HAP-1 (cell line): ENCODE results near the gene ADRA2C.

Source experiments
- DNase-seq, 2 experiments: peaks; one replicate each; pipeline ENCODE4 v3.0.0-alpha.2; 2016 to 2020; ENCODE audit warnings: low spot score in 2 of 2
- H3K27me3 ChIP-seq: fragments of 250-450 bp; sonication (Bioruptor Pico); 2 replicates; pipeline ENCODE4 v1.5.1; 2020; ENCODE audit warnings: low read depth, mild to moderate bottlenecking, moderate library complexity
- H3K36me3 ChIP-seq: fragments of 250-450 bp; sonication (Bioruptor Pico); replicated peaks from 2 replicates; pipeline ENCODE4 v1.5.1; 2020; ENCODE audit warnings: mild to moderate bottlenecking
- H3K4me1 ChIP-seq: fragments of 250-450 bp; sonication (Bioruptor Pico); 2 replicates; pipeline ENCODE4 v1.5.1; 2020; ENCODE audit warnings: mild to moderate bottlenecking
- H3K4me3 ChIP-seq: fragments of 250-450 bp; sonication (Bioruptor Pico); 2 replicates; pipeline ENCODE4 v1.5.1; 2020; ENCODE audit warnings: mild to moderate bottlenecking, moderate library complexity
- H3K9me3 ChIP-seq: fragments of 250-450 bp; sonication (Bioruptor Pico); 2 replicates; pipeline ENCODE4 v1.5.1; 2020; ENCODE audit warnings: mild to moderate bottlenecking, moderate library complexity
- in situ Hi-C: fragments of 300-500 bp; cut with MboI; formaldehyde crosslinking; loops from 3 replicates; pipeline ENCODE4 v1.14.3; 2020; ENCODE audit warnings: low sequenced_read_pairs, inconsistent platforms, mixed read lengths

ADRA2C gene

GRCh38 chr4:3725936-3726870 lies 40.0 kb upstream of the ADRA2C start:
- in situ Hi-C loops: no loop called here
- Histone ChIP-seq H3K9me3 (no peaks in the 10 kb centered on the region), H3K36me3 (no peaks in the 10 kb centered on the region), H3K27me3 (peaks cover 20% of the 10 kb centered on the region), H3K4me1 (no peaks in the 10 kb centered on the region), H3K4me3 (no peak overlapping the region)
- DNase-seq: no peak

- no peak for DNase-seq
- Histone ChIP-seq H3K27me3 (peaks cover 20% of the 10 kb centered on the region), H3K36me3 (no peaks in the 10 kb centered on the region), H3K9me3 (no peaks in the 10 kb centered on the region), H3K4me1 (no peaks in the 10 kb centered on the region), H3K4me3 (no peak overlapping the region)
- in situ Hi-C loops: no loop called here
Measured at GRCh38 chr4:3727847-3728469, 38.2 kb upstream of the ADRA2C start.

- in situ Hi-C loops: no loop called here
- Histone ChIP-seq H3K27me3 (peaks cover 15% of the 10 kb centered on the region), H3K36me3 (no peaks in the 10 kb centered on the region), H3K4me1 (no peaks in the 10 kb centered on the region), H3K9me3 (no peaks in the 10 kb centered on the region), H3K4me3 (no peak overlapping the region)
- no peak for DNase-seq
Measured at GRCh38 chr4:3729188-3729881, 36.9 kb upstream of the ADRA2C start.

- H3K9me3 ChIP-seq: no peaks in the 10 kb centered on the region
- in situ Hi-C loops: no loop called here
- no peak overlapping the region for H3K4me3 ChIP-seq
- no peaks in the 10 kb centered on the region for H3K36me3 ChIP-seq
- H3K4me1 ChIP-seq: no peaks in the 10 kb centered on the region
- DNase-seq: no peak
- H3K27me3 ChIP-seq: peaks cover 11% of the 10 kb centered on the region
Measured at GRCh38 chr4:3729882-3730226, 36.3 kb upstream of the ADRA2C start.

GRCh38 chr4:3730422-3731190 lies 35.6 kb upstream of the ADRA2C start:
- H3K4me3 ChIP-seq: no peak overlapping the region
- peaks cover 7% of the 10 kb centered on the region for H3K27me3 ChIP-seq
- no peaks in the 10 kb centered on the region for H3K4me1 ChIP-seq
- H3K9me3 ChIP-seq: no peaks in the 10 kb centered on the region
- in situ Hi-C loops: no loop called here
- no peak for DNase-seq
- H3K36me3 ChIP-seq: no peaks in the 10 kb centered on the region

GRCh38 chr4:3732076-3733028 lies 33.8 kb upstream of the ADRA2C start:
- H3K4me3 ChIP-seq: no peak overlapping the region
- no peak for DNase-seq
- no peaks in the 10 kb centered on the region for H3K4me1 ChIP-seq
- peaks cover 13% of the 10 kb centered on the region; the same call in 1 of the 2 replicates for H3K27me3 ChIP-seq
- H3K36me3 ChIP-seq: no peaks in the 10 kb centered on the region
- in situ Hi-C loops: no loop called here
- H3K9me3 ChIP-seq: no peaks in the 10 kb centered on the region

GRCh38 chr4:3733195-3733594 lies 33.0 kb upstream of the ADRA2C start:
- no peaks in the 10 kb centered on the region for H3K9me3 ChIP-seq
- H3K4me3 ChIP-seq: no peak overlapping the region
- no peaks in the 10 kb centered on the region for H3K36me3 ChIP-seq
- DNase-seq: no peak
- peaks cover 13% of the 10 kb centered on the region; the same call in 1 of the 2 replicates for H3K27me3 ChIP-seq
- no peaks in the 10 kb centered on the region for H3K4me1 ChIP-seq
- in situ Hi-C loops: no loop called here

GRCh38 chr4:3735196-3735595 lies 31.0 kb upstream of the ADRA2C start:
- in situ Hi-C loops: no loop called here

GRCh38 chr4:3736290-3736689 lies 29.9 kb upstream of the ADRA2C start:
- Histone ChIP-seq H3K4me3 (no peak overlapping the region), H3K4me1 (no peaks in the 10 kb centered on the region), H3K9me3 (no peaks in the 10 kb centered on the region), H3K36me3 (no peaks in the 10 kb centered on the region), H3K27me3 (peaks cover 6% of the 10 kb centered on the region; the same call in 1 of the 2 replicates)
- DNase-seq: no peak
- in situ Hi-C loops: no loop called here

More at GRCh38 chr4:3735196-3735595, 31.0 kb upstream of the ADRA2C start:
- no peaks in the 10 kb centered on the region for H3K9me3 ChIP-seq
- H3K4me3 ChIP-seq: no peak overlapping the region
- H3K36me3 ChIP-seq: no peaks in the 10 kb centered on the region
- H3K4me1 ChIP-seq: no peaks in the 10 kb centered on the region
- peaks cover 6% of the 10 kb centered on the region; the same call in 1 of the 2 replicates for H3K27me3 ChIP-seq
- no peak for DNase-seq

GRCh38 chr4:3736806-3737205 lies 29.4 kb upstream of the ADRA2C start:
- no peaks in the 10 kb centered on the region for H3K4me1 ChIP-seq
- no peaks in the 10 kb centered on the region for H3K36me3 ChIP-seq
- H3K9me3 ChIP-seq: no peaks in the 10 kb centered on the region
- in situ Hi-C loops: no loop called here
- no peak overlapping the region for H3K4me3 ChIP-seq
- H3K27me3 ChIP-seq: peaks cover 6% of the 10 kb centered on the region; the same call in 1 of the 2 replicates
- DNase-seq: no peak

GRCh38 chr4:3739577-3739976 lies 26.6 kb upstream of the ADRA2C start:
- DNase-seq: no peak
- no peaks in the 10 kb centered on the region for H3K36me3 ChIP-seq
- no peak overlapping the region for H3K4me3 ChIP-seq
- no peaks in the 10 kb centered on the region for H3K4me1 ChIP-seq
- peaks cover 6% of the 10 kb centered on the region; the same call in 1 of the 2 replicates for H3K27me3 ChIP-seq
- no peaks in the 10 kb centered on the region for H3K9me3 ChIP-seq
- in situ Hi-C loops: no loop called here

- H3K4me3 ChIP-seq: no peak overlapping the region
- no peak for DNase-seq
- in situ Hi-C loops: no loop called here
- H3K27me3 ChIP-seq: peaks cover 11% of the 10 kb centered on the region
- no peaks in the 10 kb centered on the region for H3K9me3 ChIP-seq
- no peaks in the 10 kb centered on the region for H3K36me3 ChIP-seq
- H3K4me1 ChIP-seq: no peaks in the 10 kb centered on the region; the same call in 1 of the 2 replicates
Measured at GRCh38 chr4:3740256-3740655, 25.9 kb upstream of the ADRA2C start.
